Skeletal muscle satellite cell (primary cell): ENCODE data around the gene FNDC7.

ENCODE experiments used
- H3K27me3 ChIP-seq: 2 replicates; pipeline ENCODE4 v1.7.0; 2013; ENCODE audit warnings: low read length; ENCODE audit not compliant: control insufficient read depth, insufficient read depth
- H3K36me3 ChIP-seq: 2 replicates; pipeline ENCODE4 v1.7.0; 2013; ENCODE audit warnings: mild to moderate bottlenecking, control low read depth, low read length; ENCODE audit not compliant: insufficient read depth
- H3K4me1 ChIP-seq: 2 replicates; pipeline ENCODE4 v1.7.0; 2013; ENCODE audit warnings: low read length; ENCODE audit not compliant: control insufficient read depth, insufficient read depth
- H3K4me2 ChIP-seq: 2 replicates; pipeline ENCODE4 v1.7.0; 2013; ENCODE audit warnings: mild to moderate bottlenecking, low read length
- H3K4me3 ChIP-seq: 2 replicates; pipeline ENCODE4 v1.7.0; 2013; ENCODE audit warnings: low read length
- H3K9ac ChIP-seq: 2 replicates; pipeline ENCODE4 v1.7.0; 2013; ENCODE audit warnings: mild to moderate bottlenecking, low read depth, low read length, moderate library complexity
- H3K9me3 ChIP-seq: replicated peaks from 2 replicates; pipeline ENCODE4 v1.7.0; 2013; ENCODE audit warnings: mild to moderate bottlenecking, control low read depth, low read length

FNDC7 gene

DNA sequence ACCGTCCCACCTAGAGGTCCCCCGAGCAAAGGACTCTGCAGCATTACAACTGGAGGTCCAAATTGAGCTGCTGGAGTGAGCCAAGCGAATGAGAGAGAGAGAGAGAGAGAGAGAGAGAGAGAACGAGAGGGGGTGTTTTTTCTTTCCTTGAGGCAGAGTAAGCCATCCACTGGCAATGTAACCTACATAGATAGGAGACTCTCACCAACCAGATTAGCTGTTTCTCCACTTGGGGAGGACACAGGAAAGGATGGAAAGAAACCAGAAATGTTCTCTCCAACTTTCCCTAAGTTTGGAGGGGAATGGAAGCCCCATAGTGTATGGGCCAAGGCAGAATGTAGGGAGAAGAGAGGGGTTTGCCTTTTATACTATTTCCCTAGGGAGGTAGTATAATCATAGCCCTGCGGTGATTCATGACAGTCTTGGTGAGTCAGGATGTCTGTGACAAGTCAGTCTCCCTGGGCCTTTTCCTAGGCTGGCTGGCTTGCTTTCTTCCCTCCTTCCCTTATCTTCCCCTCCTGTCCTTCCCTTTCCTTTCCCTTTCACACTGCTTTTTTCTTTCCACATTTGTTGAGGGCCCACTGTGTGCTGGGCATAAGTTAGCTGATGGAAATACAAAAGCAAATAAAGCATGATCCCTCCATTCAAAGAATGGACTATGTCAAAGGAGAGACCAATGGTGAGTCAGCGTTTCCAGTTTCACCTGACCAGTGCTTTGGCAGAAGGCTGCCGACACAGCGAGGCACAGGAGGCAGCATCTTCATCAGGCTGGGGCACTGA, 7.1 kb downstream of the FNDC7 start:
- Histone ChIP-seq H3K9me3 (no peaks in the 10 kb centered on the region), H3K27me3 (no peaks in the 10 kb centered on the region), H3K4me2 (peak overlapping the region; percentile 68), H3K36me3 (no peaks in the 10 kb centered on the region), H3K4me1 (peaks cover 34% of the 10 kb centered on the region), H3K9ac (peak overlapping the region; percentile 32), H3K4me3 (peak overlapping the region; percentile 34)

DNA sequence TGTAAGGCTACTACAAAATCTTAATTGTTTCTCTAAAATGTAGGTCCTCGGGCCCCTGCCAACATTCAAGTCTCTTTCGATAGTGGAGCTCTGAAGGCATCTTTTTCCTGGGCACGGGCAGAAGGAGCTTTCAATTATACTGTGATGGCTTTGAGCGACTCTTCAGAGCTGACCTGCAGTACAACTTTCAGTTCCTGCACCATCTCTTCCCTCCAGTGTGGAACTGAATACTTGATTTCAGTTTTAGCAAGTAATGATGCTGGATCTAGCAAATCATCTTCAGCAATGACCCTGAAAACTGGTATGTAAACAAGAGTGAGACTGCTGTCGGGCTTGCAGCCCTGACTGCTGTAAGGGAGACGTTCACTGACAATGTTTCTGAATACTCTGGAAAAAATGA, 9.6 kb downstream of the FNDC7 start:
- Histone ChIP-seq H3K27me3 (no peaks in the 10 kb centered on the region), H3K36me3 (no peaks in the 10 kb centered on the region), H3K4me2 (no peak overlapping the region), H3K9ac (no peak overlapping the region), H3K9me3 (no peaks in the 10 kb centered on the region), H3K4me1 (peaks cover 30% of the 10 kb centered on the region), H3K4me3 (no peak overlapping the region)

- Histone ChIP-seq H3K27me3 (no peaks in the 10 kb centered on the region), H3K36me3 (no peaks in the 10 kb centered on the region), H3K4me2 (no peak overlapping the region)
These were observed 13.2 kb downstream of the FNDC7 start for GRCh38 chr1:108725906-108726305.

GRCh38 chr1:108728327-108728923, 15.7 kb downstream of the FNDC7 start:
- peaks cover 2% of the 10 kb centered on the region for H3K4me1 ChIP-seq
- H3K27me3 ChIP-seq = no peaks in the 10 kb centered on the region
- H3K4me2 ChIP-seq = no peak overlapping the region
- no peaks in the 10 kb centered on the region for H3K36me3 ChIP-seq
- no peak overlapping the region for H3K4me3 ChIP-seq
- H3K9ac ChIP-seq = no peak overlapping the region
- H3K9me3 ChIP-seq = no peaks in the 10 kb centered on the region

More at GRCh38 chr1:108725906-108726305, 13.2 kb downstream of the FNDC7 start:
- Histone ChIP-seq H3K4me1 (peaks cover 9% of the 10 kb centered on the region), H3K9ac (no peak overlapping the region), H3K9me3 (no peaks in the 10 kb centered on the region), H3K4me3 (no peak overlapping the region)

GRCh38 chr1:108729481-108729880, 16.8 kb downstream of the FNDC7 start:
- Histone ChIP-seq H3K4me1 (peaks cover 2% of the 10 kb centered on the region), H3K4me3 (no peak overlapping the region), H3K9me3 (no peaks in the 10 kb centered on the region), H3K36me3 (no peaks in the 10 kb centered on the region), H3K4me2 (no peak overlapping the region), H3K9ac (no peak overlapping the region), H3K27me3 (no peaks in the 10 kb centered on the region)

GRCh38 chr1:108732398-108732797, 19.7 kb downstream of the FNDC7 start:
- Histone ChIP-seq H3K36me3 (no peaks in the 10 kb centered on the region), H3K4me1 (peaks cover 2% of the 10 kb centered on the region), H3K9ac (no peak overlapping the region), H3K27me3 (no peaks in the 10 kb centered on the region), H3K9me3 (no peaks in the 10 kb centered on the region), H3K4me3 (no peak overlapping the region), H3K4me2 (no peak overlapping the region)

GRCh38 chr1:108734171-108734865, 21.6 kb downstream of the FNDC7 start:
- Histone ChIP-seq H3K4me1 (peaks cover 2% of the 10 kb centered on the region), H3K9ac (no peak overlapping the region), H3K9me3 (no peaks in the 10 kb centered on the region), H3K4me3 (no peak overlapping the region), H3K36me3 (no peaks in the 10 kb centered on the region), H3K4me2 (no peak overlapping the region), H3K27me3 (no peaks in the 10 kb centered on the region)

DNA sequence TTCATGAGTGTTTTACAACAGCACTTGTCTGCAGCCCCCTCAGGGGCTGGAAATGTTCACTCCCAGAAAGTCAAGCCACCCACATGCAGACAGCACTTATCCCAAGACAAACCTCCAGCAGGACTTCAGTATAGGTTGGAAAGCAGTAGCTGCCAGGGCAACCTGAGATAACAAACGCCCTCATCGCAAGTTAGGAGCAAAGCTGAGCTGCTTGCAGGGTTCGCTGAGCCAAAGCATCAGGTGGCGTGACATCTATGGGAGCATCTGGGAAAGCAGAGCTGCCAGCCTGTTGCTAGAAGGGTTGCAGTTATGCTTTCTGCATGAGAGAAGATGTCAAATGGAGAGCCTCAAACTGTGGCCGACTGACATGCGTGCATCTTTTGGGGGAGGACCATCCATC, 29.5 kb downstream of the FNDC7 start:
- Histone ChIP-seq H3K9ac (no peak overlapping the region), H3K4me3 (no peak overlapping the region), H3K9me3 (no peaks in the 10 kb centered on the region), H3K36me3 (no peaks in the 10 kb centered on the region), H3K27me3 (peaks cover 8% of the 10 kb centered on the region), H3K4me2 (no peak overlapping the region), H3K4me1 (no peaks in the 10 kb centered on the region)

DNA sequence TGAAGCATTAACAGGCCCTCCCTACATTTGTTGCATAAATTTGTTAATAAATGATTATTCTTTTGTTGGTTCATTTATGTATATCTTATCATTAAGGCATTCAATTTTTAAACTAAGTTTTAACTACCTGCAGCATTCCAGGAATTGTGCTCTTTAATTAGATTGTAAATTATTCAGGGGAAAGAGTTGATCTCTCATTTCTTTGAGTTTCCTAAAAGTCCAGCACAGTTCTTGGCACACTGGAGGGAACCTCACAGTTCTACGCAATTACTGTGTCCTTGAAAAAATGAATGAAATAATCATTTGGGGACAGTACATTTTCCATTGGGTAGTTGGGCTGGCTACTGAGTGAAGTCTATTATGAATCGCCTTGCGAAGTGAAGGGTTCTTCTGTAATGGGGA, 33.3 kb downstream of the FNDC7 start:
- peaks cover 8% of the 10 kb centered on the region for H3K27me3 ChIP-seq
- peaks cover 3% of the 10 kb centered on the region for H3K36me3 ChIP-seq
- peaks cover 3% of the 10 kb centered on the region for H3K4me1 ChIP-seq
- no peaks in the 10 kb centered on the region for H3K9me3 ChIP-seq
- no peak overlapping the region for H3K9ac ChIP-seq
- H3K4me3 ChIP-seq = peak overlapping the region; percentile 87
- H3K4me2 ChIP-seq = peak overlapping the region; percentile 40

- Histone ChIP-seq H3K36me3 (peaks cover 3% of the 10 kb centered on the region), H3K9me3 (no peaks in the 10 kb centered on the region), H3K4me1 (peaks cover 3% of the 10 kb centered on the region), H3K4me3 (peak within 1 kb of the TSS; percentile 87), H3K4me2 (peak within 1 kb of the TSS; percentile 81), H3K27me3 (peaks cover 8% of the 10 kb centered on the region), H3K9ac (peak within 1 kb of the TSS; percentile 96)
These were observed 33.9 kb downstream of the FNDC7 start, which contains the start of gene STXBP3 for GRCh38 chr1:108746382-108747170. TSS of gene STXBP3 (plus strand) at chr1:108746674. CDS start at chr1:108746738, 64 bp downstream.
